Measurements from ENCODE around the gene GAD1. TPM values are rescaled to one million over a fixed set of nuclear protein-coding genes. Genes with fewer than 3 reads are reported as not detected.

The GAD1 gene
- polyA plus RNA-seq (2012; ENCODE audit: insufficient read depth, insufficient read length): 0.93 TPM

GRCh38 chr2:170816504-170817092 is at the start of gene GAD1:
TSS of gene GAD1 (plus strand) at chr2:170816887. CDS start at chr2:170818592, 1,705 bp downstream.
- DNase-seq (ENCODE audit: low read depth, low spot score): peak; percentile 33
- H3K4me3 ChIP-seq (ENCODE audit: low read length): peak within 1 kb of the TSS; percentile 40

DNA sequence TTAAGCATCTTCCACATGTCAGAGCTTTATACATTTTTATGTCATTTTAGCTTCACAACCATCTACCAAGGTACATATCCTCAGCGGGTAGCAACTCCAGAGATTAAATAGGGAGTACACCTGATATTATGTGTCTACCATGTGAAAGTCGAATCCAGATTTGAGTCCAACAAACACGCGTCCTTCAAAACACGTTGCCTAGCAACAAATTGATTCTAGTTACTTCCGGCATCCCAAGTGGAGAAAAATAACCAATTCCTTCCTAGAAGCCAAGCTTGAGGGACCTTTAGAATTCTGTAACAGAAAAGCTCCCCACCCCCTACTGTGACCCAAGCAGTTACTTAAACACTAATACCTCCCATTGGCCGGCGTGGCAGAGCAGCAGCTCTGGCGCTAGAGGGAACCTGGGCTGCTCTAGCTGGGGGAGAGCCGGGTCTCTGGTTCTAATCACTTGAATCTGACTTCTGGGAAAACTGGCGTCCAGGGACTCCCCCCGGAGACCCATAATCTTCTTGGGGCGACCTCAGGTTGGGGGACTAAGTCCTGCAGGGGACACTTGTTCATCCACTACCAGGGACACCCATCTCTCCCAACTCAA is 46.6 kb upstream of the GAD1 start, which contains the start of gene ERICH2:
ERICH2 (plus strand) TSS at position 371 of the 598 bp plus-strand sequence. CDS start 304 bp downstream, outside the sequence.
- DNase-seq (ENCODE audit: low read depth, low spot score): peak; percentile 22
- peak within 1 kb of the TSS; percentile 74 for H3K4me3 ChIP-seq (ENCODE audit: low read length)

DNA sequence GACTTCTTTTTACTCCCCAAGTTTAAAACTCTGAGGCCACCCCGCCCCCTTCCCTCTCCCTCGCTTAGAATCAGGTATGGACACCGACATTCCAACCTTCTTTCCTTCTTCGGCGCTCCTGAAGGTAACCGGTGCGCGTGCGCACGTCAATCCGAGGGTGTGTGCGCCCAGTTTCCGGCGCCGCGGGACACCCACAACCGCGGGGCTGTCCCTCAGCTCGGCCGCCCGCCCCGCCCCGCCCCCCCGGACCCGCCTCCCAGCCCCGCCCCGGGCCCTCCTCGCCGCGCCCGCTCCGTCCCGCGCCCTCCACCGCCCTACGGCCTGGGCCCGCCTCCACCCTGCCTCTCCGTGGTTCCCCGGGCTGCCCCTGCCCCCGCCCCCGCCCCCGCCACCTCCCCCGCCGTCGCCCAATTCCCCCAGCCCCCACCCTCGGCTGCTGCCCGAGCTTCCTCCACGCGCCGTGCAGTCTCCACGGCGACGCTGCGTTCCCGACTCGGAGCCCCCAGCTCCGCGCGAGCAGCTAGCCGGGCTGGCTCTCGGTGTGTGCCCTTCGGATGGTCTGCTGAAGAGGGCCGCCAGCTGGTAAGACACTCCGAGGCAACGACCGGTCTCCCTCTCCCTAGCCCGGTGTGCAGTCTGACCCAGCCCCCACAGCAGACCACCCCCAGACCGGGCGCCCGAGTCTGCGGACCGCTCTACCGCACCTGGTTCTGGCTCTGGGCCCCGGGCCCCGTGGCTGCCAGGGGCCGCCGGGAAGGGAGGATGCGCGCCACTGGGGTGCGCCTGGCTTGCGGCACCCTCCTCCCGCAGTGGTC is 45.9 kb upstream of the GAD1 start:
- peak overlapping the region; percentile 74 for H3K4me3 ChIP-seq (ENCODE audit: low read length)
- peak; percentile 50 for DNase-seq (ENCODE audit: low read depth, low spot score)

DNA sequence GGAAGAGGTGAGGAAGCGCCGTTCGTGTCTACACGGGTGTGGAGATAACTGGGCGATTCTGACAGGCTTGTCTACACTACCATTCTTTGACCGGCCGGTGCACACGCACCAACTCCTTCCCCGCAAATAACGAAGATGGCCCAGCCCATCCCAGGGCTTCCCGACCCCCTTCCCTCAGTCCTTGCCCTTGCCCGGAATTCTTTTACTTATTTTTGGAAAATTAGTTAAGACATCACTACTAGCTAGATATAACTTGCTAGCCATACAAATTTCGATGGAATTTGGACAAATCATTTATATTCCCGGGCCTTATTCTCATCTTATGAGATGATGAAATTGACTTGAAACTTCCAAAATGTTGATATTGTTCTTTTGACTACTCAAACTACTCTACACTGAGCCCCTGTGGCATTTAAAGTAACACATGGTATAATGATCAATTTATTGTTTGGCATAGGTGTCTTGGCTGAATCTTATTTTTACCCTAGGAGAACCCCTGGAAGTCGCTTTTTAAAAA is 45.2 kb upstream of the GAD1 start:
- DNase-seq (ENCODE audit: low read depth, low spot score): no peak
- peak overlapping the region; percentile 57 for H3K4me3 ChIP-seq (ENCODE audit: low read length)

DNA sequence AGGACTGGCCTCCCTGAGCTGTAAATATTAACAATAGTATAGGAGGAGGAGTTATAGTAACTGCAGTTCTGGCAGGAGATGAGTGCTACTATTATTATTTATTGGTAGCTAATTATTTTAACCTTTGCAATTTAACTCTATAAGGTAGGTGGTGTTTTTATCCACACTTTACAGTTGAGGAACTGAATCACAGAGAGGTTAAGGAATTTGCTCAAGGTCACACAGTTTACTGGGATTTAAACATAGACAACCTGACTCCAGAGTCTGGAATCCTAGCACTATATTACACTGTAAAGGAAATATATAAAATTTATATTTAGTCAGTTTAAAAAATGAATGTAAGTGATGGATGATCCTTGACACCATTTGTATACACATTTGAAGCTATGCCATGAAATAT is 44.4 kb upstream of the GAD1 start:
- no peak for DNase-seq (ENCODE audit: low read depth, low spot score)
- H3K4me3 ChIP-seq (ENCODE audit: low read length): no peak overlapping the region

- no peak for DNase-seq (ENCODE audit: low read depth, low spot score)
Observed at GRCh38 chr2:170774074-170774473, 42.6 kb upstream of the GAD1 start.

GRCh38 chr2:170778900-170779299 is 37.8 kb upstream of the GAD1 start:
- H3K4me3 ChIP-seq (ENCODE audit: low read length): no peak overlapping the region
- no peak for DNase-seq (ENCODE audit: low read depth, low spot score)

More at GRCh38 chr2:170774074-170774473, 42.6 kb upstream of the GAD1 start:
- H3K4me3 ChIP-seq (ENCODE audit: low read length): no peak overlapping the region

DNA sequence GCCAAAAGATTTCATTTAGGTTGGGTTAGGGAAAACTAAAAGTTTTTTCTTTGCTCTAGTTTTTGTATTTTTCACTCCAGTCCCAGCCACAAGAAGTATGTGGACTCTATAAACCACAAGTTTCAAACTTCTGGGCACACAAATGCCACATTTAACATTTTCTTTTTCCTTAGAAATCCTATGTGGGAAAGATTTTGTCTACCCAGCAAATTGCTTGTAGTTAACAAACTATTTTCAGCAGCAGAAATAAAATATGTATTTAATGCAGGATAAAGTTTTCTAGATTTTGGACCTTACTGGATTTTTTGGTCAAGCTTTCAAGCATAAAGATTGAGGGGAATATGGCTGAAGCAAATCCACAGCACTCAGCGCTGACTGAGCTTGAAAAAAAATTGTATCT is 37.4 kb upstream of the GAD1 start:
- no peak for DNase-seq (ENCODE audit: low read depth, low spot score)

DNA sequence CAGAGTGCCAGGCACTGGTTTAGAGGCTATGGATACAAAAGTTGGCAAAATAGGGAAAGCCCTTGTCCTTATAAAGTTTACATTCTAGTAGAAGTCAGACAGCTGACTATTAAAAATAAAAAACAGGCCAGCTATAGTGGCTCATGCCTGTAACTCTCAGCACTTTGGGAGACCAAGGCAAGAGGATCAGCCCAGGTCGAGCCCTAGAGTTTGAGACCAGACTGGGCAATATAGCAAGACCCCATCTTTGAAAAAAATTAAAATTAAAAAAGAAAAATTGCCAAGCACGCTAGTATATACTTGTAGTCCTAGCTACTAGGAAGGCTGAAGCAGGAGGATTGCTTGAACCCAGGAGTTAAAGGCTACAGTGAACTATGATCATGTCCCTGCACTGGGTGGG is 34.0 kb upstream of the GAD1 start:
- DNase-seq (ENCODE audit: low read depth, low spot score): no peak
- H3K4me3 ChIP-seq (ENCODE audit: low read length): no peak overlapping the region

More for the DNA sequence above, 37.4 kb upstream of the GAD1 start:
- no peak overlapping the region for H3K4me3 ChIP-seq (ENCODE audit: low read length)

DNA sequence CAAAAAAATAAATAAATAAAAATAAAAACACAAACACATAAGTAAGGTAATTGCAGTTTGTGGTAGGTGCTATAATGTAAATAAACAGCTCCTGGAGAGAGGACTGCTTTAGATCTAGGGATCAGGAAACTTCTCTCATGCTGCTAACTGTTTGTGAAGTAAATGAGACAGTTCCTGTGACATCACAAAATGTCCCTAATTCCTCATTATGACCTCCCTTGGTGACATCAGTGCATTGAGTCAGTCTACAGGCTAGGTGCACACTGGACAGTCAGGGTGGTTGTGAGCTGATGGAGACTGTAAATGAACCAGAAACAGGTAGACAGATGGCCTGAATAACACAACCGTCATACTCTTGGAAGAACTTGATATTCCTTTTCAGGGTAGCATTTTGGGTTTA is 33.1 kb upstream of the GAD1 start:
- DNase-seq (ENCODE audit: low read depth, low spot score): no peak
- H3K4me3 ChIP-seq (ENCODE audit: low read length): no peak overlapping the region

DNA sequence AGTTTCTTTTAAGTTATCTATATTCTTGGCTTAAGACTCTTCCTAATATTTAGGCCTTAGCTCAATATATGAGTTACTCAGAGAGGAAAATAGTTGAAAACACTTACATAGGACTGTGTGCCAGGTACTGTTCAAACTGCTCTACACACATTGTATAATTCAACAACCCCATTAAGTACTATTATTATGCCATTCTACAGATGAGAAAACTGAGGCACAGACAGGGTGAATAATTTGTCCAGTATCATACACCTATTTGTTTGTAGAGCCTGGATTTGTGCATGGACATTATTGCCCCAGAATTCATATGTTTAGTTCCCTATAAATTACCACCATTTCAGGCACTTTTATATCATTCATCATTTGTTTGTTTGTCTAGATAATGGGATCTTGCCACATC is 17.7 kb upstream of the GAD1 start:
- no peak for DNase-seq (ENCODE audit: low read depth, low spot score)
- H3K4me3 ChIP-seq (ENCODE audit: low read length): no peak overlapping the region

GRCh38 chr2:170806548-170806947 is 10.1 kb upstream of the GAD1 start:
- no peak for DNase-seq (ENCODE audit: low read depth, low spot score)
- no peak overlapping the region for H3K4me3 ChIP-seq (ENCODE audit: low read length)

- H3K4me3 ChIP-seq (ENCODE audit: low read length): no peak overlapping the region
- DNase-seq (ENCODE audit: low read depth, low spot score): peak; percentile 66
Observed at GRCh38 chr2:170812710-170813600, 3.7 kb upstream of the GAD1 start.

DNA sequence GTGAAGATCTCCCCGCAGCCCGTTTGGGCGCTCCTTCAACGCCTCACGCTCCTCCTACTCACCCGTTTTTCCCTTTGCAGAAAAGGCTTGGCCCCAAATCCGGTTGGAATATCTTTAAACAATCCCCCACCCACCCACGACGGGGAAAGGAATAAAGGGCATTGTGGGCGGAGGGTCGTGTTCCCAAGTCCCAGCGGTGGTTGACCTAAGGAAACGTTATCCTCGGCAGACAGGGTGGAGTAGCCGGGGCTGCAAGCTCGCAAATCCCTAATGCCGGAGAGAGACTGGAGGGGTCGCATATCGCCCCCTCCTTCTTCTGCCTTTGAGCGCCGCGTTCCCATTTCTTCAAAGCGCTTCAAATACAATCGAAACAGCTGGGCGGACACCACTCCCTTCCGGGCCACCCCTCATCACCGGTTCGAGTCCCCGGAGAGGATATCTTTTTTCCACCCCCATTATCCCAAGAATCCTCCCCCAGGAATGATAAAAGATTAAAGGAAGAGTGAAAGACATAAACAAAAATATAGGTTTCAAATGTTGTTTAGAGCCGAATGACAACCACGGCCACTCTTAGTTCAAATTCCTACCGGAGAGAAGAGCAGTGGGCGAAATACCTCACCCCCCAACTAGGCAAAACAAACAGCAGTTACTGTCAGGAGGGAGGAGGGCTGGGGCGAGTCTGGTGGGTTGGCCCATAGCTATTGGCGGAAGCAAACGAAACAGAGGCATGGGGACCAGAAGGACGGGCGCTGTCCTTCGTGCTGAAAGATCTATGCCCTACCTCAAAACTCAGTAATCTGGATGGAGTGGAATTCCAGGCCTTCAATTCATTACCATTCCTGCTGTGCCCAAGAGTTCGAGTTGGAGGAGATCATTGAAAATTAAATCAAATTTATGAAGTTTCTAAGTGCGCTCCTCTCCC is 2.8 kb upstream of the GAD1 start:
- no peak for DNase-seq (ENCODE audit: low read depth, low spot score)
- no peak overlapping the region for H3K4me3 ChIP-seq (ENCODE audit: low read length)

DNA sequence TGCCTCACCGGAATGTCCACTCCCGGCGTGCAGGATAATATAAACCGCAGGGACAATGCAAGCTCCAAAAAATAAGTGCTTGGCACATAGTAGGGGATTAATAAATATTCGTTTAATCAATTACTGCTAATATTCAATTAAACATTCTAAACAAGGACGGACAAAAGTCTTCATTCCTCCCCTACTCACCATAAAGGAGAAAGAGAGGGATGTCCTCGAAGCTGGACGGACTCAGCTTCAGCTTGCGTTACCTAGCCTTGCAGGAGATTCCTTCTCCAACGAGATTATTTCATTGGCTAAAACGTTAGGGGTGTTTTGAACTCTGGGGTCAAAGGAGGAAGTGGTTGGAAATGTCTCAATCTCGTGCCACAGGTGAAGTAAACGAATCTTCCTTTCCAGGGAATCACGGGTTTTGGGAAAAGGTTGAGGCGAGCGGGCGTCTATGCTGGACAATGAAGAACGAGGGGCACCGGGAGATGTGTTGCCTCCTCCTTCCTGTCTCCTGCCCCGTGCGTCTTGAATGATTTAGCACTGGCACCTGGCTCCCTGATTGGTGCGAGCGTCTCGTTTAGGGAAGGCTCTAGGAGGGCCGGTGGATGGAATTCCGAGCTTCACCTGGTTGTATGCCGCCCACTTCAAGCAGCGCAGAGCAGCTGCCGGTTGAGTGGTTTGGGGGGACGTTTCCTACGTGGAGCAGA is 2.0 kb upstream of the GAD1 start:
- H3K4me3 ChIP-seq (ENCODE audit: low read length): no peak overlapping the region
- DNase-seq (ENCODE audit: low read depth, low spot score): no peak

DNA sequence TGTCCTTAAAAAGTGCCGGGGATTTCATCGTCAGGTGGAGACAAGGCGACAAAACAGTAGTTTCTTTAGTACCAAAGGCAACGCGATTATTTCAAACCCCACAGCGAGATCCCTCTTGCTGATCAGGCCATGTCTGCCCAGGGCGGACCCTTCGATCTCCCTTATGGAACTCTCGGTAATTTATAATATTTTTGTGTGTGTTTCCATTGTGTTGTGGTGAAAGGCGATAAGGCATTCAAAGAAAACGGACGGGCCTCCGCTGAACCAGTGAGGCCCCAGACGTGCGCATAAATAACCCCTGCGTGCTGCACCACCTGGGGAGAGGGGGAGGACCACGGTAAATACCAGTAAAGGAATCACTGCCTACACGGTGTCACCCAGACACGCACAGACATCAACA is 1.4 kb upstream of the GAD1 start:
- no peak for DNase-seq (ENCODE audit: low read depth, low spot score)

GRCh38 chr2:170815746-170816503 is 762 bp upstream of the GAD1 start:
- peak; percentile 54 for DNase-seq (ENCODE audit: low read depth, low spot score)
- H3K4me3 ChIP-seq (ENCODE audit: low read length): peak overlapping the region; percentile 40

More for the DNA sequence above, 1.4 kb upstream of the GAD1 start:
- no peak overlapping the region for H3K4me3 ChIP-seq (ENCODE audit: low read length)
